Panc1 (cell line): Measurements from ENCODE around the gene IFNA7.
"Not testable (repeated sequence)": the region's sequence is repeated elsewhere in the genome, so short reads cannot be mapped to it uniquely, and the experiment has no call there.

Experiments used
- CTCF ChIP-seq: fragments of 450-650 bp; IDR thresholded peaks from 2 replicates; pipeline ENCODE4 v1.5.1; 2017; ENCODE audit warnings: mild to moderate bottlenecking
- POLR2AphosphoS5 ChIP-seq: IDR thresholded peaks from 2 replicates; pipeline ENCODE4 v1.6.1; 2012; ENCODE audit warnings: mild to moderate bottlenecking, low read depth, low read length, moderate library complexity

- TF ChIP-seq POLR2AphosphoS5, CTCF: not testable (repeated sequence)
Measured at GRCh38 chr9:21187487-21187886, 14.5 kb downstream of the IFNA7 start, which contains the start of gene IFNA4.
